A172 (cell line): ENCODE data around the gene ARHGAP28. TPM values are rescaled to one million over a fixed set of nuclear protein-coding genes. Genes with fewer than 3 reads are reported as not detected.

Source experiments
- DNase-seq: peaks from one replicate; pipeline ENCODE4 v3.0.0-alpha.2; 2015; ENCODE audit warnings: low spot score
- total RNA-seq: library from RNA; depleted of rRNA; stranded (reverse); fragments of >200 nt; shearing (Covaris generic); gene quantifications from 2 replicates; pipeline ENCODE4 v1.2.3, GENCODE V29; 2014

Gene ARHGAP28
- total RNA-seq, 1 experiment from 2014 or later, result 24.3 TPM

DNA sequence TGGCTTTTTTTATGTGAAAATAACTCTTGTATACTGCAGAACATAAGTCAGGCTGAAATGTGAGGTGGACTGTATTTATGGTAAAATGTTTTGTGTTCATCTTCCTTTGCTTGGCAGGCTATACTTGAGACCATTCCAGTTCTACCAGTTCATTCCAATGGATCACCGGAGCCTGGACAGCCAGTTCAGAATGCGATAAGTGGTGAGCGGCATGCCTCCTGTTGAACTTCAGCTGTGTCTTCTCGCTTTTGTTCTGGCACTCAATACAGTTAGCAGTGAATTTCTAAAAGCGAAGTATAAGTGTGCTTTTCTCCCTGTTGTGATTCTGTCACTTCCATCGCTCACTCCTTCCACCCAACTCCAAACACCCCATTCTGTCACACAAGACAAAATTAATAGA lies 138.5 kb downstream of the ARHGAP28 start:
- no peak for DNase-seq

- no peak for DNase-seq
Measured at GRCh38 chr18:6871566-6871965, 142.1 kb downstream of the ARHGAP28 start.

DNA sequence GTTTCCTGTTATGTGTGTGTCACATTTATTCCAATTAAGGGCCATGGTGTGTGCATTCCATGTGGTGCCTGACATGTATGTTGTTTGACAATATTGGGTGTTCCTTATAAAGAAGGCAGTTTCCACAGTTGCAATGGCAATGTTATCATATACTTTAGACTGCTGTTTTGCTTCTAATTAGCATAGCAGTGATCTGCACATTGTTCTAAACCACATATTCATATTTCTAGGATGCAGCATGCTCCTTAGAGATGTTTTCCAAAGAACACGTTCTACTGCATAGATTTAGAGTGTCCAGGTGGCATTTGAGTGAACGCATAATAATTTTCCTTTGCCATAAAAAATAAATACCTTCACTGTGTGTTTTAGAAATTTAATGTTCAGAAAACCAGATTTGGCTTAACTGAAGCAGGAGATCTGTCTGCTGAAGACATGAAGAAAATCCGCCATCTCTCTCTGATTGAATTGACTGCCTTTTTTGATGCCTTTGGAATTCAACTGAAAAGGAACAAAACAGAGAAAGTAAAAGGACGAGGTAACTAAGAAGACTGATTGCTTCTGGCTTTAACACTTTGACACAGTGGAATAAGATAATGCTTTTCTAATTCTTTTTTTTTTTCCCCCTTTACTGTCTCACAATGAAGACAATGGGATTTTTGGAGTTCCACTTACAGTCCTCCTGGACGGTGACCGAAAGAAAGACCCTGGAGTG lies 143.7 kb downstream of the ARHGAP28 start:
- DNase-seq, result no peak

DNA sequence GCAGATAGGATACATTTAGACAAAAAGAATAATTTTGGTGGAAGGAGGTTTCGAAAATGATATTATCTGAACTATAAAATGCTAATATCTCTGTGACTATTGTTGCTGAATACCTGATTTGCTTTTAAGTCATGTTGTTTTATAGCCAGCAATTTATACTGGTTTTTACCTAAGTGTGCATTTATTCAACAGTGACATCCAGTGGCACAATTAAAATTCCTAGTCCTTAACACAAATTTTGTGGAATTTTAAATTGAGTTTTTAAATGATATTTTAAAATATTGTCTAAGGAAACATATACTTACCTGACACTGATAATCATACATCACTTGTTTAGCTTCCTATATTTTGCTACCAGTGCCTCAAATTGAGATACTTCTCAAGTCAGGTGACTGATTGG lies 144.8 kb downstream of the ARHGAP28 start:
- no peak for DNase-seq

- DNase-seq, result no peak
Measured at GRCh38 chr18:6875749-6876148, 146.2 kb downstream of the ARHGAP28 start.

- peak; percentile 19 for DNase-seq
Measured at GRCh38 chr18:6876641-6877041, 147.1 kb downstream of the ARHGAP28 start.

DNA sequence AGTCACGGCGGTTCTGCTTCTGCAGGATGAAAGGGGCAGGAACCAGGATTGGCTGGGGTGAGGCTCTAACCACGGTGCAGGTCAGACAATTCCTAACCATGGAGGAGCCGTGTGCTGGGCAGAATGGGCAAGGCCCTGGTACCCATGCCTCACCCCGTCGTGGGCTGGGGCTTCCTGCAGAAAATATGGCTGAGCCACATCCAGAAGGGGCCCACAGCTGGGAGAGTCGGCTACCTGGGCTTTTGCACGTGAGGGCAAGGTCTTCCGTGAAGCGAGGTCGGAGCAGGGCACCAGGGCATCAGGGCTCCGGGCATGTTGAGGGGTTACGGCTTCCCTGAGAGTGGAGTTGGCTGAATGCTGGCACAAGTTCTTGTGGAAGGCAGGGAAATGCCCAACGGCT lies 147.8 kb downstream of the ARHGAP28 start:
- no peak for DNase-seq

DNA sequence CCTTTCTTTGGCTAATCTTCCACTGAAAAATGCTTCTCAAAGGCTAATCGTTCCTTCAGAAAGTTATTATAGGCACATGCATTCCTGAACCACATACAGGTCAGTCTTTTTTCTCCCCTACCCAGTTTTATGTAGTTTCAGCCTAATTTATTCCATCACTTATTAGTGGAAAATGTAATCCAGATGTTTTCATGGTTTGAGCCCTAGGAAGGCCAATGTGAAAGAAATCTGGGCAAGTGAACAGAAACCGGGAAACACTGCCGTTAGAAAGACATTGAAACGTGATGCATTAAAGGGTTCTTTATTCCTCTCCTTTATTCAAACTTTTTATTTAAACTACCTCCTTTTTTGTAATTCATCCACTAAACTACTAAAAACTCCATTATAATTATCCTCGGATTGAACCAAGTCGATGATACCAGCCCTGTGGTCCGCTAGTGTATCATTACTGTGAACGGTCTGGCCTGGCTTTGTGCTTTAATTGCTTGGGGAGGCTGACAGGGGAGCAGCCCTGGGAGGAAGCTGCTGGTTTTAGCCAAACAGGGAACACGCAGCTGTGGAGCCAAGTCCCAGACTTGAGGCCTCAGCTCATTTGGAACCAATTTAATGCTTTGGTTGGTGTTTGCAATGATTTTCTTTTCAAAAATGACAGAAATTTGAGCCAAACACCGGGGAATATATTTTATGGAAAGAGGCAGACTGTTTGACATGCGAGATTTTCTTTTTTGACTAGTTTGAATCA lies 149.2 kb downstream of the ARHGAP28 start:
- no peak for DNase-seq

DNA sequence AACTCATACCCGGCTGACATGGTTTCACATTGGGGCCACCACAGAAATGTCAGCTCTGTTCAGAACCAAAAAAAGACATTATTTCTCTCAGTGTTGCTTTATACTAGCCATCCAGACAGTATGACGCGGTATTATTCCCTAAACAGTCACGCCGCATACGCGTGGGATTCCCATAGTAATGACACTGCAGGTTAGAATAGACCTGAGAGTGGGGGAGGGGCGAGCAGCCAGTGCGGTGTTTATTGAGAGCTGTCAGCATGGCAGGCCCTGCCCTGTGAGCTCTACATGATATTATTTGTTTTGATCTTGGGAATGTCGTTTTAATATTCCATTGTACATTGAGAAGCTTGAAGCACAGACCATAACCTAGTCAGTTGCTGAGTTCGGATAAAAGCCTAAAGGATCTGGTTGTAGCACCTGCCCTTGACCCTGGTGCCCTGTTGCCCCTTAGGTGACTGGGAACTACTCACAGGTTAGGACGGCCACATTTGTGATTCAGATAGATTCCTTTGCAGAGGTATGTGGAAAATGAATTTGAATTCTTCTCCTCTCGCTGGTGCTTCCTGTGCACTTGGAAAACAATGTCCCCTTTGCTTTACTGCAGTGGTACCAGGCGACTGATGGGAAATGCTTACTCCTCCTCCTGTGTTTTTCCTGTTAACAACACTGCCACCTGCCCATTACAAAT lies 150.1 kb downstream of the ARHGAP28 start:
- no peak for DNase-seq

- no peak for DNase-seq
Measured at GRCh38 chr18:6881034-6881820, 151.7 kb downstream of the ARHGAP28 start.

DNA sequence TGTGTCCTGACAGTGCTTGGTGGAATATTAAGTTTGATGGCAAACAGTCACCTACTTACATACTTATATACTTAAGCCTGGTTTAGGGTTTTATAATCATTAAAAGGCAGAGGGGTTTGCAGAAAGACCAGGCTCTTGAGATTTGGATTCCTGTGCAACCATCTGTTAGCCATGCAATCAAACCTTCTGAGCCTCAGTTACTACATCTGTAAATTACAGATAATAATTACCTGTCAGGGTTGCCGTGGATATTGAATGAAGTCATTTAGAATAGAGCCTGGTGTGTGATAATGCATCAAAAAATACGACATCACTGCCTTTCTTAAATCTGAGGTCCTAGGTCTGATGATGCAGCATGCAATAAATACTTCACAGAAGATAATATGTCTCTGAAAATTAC lies 152.9 kb downstream of the ARHGAP28 start:
- DNase-seq, result no peak

- DNase-seq, result no peak
Measured at GRCh38 chr18:6885006-6885481, 155.5 kb downstream of the ARHGAP28 start.

- DNase-seq, result peak; percentile 58
Measured at GRCh38 chr18:6885992-6886796, 156.7 kb downstream of the ARHGAP28 start.

DNA sequence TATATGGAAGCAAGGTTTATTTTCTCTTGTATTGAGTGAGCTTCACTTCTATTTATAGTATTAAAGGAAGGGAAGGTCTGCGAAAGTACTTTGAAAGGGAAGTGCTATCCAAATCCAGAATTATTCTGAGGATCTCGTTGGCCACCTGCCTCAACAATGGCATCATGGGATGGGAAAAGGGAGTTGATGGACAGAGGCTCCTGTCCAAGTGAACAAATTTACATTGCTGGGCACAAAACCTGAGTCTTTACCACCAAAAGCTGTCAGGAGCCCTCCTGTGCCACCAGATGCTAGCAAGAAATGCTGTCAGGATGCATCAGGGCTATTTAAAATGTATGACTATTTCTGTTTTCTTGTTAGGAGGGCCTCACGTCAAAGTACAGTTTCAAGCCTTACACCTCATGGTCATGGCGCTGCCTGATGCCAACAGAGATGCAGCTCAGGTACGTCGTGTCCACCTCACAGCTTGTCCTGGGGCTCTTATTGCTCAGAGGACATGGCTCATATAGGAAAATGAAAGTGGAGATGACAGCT lies 157.3 kb downstream of the ARHGAP28 start:
- no peak for DNase-seq

- DNase-seq, result no peak
Measured at GRCh38 chr18:6891788-6892187, 162.3 kb downstream of the ARHGAP28 start.

GRCh38 chr18:6901286-6901926 lies 171.9 kb downstream of the ARHGAP28 start:
- no peak for DNase-seq

- peak; percentile 9 for DNase-seq
Measured at GRCh38 chr18:6917072-6917471, 187.6 kb downstream of the ARHGAP28 start.

GRCh38 chr18:6920099-6920955 lies 190.8 kb downstream of the ARHGAP28 start:
- peak; percentile 64 for DNase-seq

GRCh38 chr18:6921571-6921970 lies 192.1 kb downstream of the ARHGAP28 start:
- DNase-seq, result no peak
